UCSD-AML1 (cell line): ENCODE measurements around the gene RNF151.

Experiments used
- DNase-seq: peaks from one replicate; lab custom pipeline; 2025; ENCODE audit not compliant: unreplicated experiment; lab: John Stamatoyannopoulos, UW

Gene RNF151

DNA sequence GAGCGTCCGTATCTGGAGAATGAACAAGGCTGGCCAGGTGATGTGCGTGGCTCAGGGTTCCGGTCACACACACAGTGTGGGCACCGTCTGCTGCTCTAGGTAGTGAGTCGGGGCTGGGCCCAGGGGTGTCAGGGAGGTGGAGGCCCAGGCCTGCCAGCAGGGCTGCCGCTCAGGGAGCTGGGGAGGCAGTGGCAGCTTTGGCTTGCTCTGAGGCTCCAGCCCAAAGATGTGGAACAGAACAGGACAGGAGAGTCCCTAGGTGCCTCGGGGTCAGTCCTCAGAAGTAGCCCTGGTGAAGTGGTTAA lies 9.5 kb downstream of the RNF151 start:
- DNase-seq: no peak

DNA sequence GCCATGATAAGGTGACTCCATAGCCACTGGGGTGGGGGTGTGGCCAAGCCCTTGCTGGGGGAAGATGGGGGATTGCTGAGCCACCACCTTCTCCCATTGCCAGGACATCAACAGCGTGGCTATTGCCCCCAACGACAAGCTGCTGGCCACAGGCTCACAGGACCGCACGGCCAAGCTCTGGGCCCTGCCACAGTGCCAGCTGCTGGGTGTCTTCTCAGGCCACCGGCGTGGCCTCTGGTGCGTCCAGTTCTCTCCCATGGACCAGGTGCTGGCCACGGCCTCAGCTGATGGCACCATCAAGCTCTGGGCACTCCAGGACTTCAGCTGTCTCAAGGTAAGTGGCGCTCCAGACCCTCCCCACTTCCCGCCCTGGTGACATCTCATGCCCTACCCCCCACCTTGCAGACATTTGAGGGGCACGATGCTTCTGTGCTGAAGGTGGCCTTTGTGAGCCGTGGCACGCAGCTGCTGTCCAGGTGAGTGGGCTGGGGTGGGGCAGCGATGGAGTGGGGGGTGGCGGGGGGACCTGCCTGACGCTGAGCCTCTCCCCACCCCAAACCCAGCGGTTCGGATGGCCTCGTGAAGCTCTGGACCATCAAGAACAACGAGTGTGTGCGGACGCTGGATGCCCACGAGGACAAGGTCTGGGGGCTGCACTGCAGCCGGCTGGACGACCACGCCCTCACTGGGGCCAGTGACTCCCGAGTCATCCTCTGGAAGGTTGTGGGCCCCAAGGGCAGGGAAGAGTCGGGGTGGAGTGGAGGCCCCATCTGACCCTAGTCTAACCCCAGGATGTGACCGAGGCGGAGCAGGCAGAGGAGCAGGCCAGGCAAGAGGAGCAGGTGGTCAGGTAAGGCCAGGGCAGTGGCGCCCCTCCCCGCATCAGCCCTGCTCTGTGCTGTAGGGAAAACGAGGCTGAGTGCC lies 10.6 kb downstream of the RNF151 start:
- no peak for DNase-seq

DNA sequence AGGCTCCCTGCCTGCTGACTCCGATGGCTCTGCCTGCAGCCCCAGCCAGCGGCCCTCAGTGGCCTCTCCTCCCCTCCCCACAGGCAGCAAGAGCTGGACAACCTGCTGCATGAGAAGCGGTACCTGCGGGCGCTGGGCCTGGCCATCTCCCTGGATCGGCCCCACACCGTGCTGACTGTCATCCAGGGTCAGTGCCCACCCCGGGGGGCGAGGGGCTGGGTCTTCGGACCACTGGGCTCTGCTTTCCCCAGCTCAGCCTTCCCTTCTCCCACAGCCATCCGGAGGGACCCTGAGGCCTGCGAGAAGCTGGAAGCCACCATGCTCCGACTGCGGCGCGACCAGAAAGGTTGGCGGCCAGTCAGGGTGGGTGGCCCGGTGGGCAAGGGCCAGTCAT lies 11.2 kb downstream of the RNF151 start:
- DNase-seq: no peak

DNA sequence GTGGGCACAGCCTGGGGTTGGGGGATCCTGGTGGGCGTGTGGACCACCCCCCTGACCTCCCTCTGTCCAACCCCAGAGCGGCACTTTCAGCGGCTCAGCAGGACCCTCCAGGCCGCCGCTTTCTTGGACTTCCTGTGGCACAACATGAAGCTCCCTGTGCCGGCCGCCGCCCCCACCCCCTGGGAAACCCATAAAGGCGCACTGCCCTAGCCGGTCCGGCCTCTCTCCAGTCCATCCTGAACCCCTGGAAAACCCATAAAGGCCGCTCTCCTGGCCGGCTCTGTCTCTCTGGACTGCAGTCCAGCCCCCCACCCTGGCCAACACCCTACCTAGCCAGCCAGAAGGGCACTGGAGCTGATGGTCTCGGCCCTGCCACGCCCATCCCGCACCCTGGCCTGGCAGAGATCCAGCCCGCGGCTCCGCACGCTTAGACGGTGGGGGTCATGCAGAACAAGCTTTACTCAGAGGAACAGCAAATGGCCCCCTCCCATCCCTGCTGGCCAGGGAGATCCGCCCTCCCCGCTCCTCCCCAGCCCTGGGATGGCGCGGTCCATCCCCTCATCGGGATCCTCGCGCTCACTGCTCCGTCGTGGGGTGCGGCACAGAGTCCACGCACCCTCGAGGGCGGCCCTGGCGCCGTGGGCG lies 11.9 kb downstream of the RNF151 start:
- DNase-seq: no peak

DNA sequence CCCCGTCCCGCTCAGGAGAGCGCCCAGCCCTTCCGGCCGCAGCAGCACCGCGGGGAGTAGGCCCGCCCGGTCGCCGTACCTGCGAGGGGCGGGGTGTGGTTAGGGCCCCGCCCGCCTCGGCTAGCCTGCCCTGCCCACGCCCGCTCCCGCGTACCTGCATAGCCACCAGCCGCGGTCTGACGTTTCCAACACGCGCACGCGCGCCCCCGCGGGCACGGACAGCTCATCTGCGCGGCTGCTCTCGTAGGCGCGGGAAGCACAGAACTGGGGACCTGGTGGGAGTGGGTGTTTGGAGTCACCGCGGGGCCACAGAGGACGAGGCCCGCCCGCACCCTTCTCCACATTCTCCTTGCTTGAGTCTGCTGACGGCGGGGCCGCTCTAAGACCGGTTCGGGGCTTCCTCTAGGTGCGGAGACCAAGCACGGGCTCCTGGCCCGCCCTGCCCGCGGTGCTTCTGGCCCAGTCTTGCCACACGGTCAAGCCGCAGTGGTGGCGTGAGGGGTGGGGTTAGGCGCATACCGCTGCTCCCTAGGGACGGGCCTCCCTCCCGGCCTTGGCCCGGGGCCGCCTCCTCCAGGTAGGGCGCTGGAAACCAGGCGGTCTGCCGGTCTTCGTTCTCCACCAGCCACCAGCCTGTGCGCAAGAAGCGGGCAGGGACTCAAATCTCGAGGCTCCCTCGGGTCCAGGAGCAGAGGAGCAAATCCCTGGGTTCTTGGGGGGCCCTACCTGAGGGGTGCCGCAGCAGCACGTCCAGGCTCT lies 12.8 kb downstream of the RNF151 start:
- DNase-seq: no peak

DNA sequence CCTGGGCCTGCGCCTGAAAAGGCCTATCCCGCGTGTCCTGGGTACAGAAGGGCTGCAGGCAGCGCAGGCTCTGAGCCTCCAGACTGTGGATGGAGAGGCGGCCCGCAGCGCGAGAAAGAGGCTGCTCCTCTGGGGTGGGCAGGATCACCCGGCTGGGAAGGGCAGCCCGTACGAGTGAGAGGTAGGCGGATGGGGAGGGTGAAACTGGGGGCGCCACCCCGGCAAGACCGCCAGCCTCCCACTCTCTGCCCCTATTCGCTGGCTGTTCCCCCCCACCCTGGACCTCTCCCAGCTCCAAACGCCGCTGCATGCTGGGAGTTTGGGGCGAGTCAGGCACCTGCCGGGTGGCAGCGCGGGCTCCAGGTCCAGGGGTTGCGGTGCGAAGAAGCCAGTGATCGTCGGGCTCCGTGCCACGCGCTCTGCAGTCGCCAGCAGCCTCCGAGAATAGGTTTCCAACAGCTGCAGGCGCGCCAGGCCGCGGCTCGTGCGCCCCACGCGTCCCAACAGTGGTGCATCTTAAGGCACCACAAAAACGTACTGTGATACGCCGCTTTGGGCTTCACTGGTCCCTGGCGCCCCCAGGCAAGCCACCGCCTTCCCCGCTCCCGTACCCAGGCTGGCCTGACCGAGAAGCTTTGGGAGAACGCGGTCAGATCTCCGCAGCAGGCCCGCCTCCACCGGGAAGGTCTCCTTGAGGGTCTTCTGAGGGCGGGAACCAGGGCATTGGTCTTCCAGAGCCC lies 13.5 kb downstream of the RNF151 start:
- DNase-seq: no peak

DNA sequence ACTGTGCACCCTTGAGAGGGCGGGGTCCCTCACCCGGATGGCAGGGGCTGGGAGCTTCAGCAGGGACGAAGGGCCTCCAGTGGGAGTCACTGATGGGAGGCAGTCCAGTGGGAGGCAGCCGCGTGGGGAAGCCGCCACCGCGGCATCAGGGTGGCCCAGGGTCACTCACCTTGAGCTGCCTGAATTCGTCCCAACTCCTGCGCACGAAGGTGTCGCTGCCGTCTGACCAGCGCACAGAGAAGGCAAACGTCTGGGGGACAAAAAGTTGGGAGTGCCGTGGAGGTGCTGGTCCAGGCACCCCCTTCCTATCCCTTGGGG lies 14.1 kb downstream of the RNF151 start:
- no peak for DNase-seq

DNA sequence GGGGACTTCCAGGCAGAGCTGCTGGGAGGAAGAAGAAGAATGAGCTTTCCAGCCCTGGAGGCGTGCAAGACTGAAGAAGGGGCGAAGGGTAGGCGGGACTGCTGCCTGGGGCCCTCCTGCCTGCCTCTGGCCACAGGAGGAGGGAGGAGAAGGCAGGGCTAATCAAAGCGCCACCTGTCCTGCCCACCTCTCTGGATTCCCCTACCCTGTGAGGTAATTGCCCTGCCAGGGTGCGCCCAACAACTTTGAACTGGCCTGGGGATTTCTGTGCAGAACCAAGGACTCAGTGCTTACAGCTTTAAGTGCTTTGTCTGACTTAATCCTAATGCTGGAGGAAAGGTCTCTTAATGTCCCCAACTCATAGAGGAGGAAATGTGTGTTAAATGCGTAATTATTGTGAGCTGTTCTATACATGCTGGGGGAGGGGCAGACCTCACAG lies 14.8 kb downstream of the RNF151 start, which contains the start of gene NOXO1:
Gene NOXO1 (minus strand): TSS at position 72 of the 439 bp plus-strand sequence. CDS start 290 bp downstream, outside the sequence.
- no peak for DNase-seq

DNA sequence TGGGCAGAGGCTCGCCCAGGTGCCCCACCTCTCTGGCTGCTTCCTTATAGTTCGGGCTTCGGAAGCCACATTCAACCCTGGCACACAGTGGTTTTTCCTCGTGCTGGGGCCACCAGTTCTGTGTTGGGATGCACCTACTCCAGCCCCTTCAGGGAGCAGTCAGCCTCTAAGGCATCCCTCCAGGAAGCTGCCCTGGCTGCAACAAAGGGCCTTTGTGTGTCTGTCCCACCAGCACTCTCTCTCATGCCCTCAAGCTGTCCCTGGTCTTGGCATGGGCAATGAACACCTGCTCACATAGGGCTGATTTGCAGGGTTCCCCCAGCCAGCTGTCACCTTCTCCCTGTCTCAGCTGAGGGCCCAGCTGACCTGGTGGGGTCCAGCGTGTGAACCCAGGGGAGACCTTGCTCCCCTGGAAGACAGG lies 15.4 kb downstream of the RNF151 start:
- DNase-seq: no peak

DNA sequence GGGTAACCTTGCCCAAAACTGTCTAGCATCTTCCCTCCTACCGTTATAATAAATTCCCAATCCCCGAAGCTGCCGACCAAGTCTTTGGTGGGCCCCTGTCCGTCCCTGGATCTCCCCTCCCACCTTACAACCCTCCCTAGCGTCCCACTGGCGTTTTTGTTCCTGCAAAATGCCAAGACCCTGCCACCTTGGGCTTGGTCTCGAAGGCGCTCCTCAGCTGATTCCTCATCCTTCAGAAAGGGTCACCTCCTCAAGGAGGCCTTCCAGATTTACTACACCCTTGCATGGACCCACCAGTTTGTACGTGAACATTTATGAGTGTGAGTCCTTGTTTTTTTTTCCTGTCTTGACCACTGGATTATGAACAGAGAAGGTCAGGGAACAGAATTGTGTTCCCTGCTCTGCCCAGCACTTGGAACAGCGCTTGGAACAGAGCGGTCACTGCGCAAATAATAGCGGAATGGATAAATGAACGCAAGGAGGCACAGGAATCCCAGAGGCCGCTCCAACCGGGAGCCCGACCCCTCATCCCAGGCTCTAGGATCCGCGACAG lies 16.4 kb downstream of the RNF151 start:
- no peak for DNase-seq

DNA sequence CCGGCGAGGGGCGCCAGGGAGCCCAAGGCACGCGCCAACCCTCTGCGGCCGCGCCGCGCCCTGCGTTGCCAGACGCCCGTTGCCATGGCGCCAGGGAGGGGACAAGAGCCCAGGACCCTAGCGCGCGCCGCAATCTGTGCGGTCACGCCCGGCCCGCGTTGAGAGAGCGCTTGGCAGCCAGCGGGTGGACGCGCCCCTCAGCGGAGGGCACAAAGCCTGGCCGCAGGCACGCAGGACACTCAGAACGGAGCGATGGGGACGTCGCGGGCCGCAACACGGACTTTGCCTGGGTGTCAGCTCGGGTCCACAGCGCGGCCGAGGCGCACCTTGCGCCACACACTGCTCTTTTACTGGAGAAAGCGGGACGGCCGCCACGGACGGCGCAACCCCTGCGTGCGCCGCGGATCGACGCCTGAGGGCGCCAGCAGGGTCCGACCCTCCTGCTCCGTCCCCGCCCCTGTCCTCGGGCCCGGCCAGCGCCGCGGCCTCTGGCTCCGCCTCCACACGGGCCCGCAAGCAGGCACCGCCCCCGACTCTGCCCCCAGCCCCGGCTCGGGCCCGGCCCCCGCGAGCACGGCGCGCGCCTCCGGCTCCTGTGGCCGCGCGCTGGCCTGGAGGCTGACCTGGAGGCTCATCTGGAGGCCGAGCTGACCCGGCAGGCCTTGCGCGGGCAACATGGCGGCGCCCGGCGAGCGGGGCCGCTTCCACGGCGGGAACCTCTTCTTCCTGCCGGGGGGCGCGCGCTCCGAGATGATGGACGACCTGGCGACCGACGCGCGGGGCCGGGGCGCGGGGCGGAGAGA lies 17.1 kb downstream of the RNF151 start, which contains the start of gene GFER:
Gene GFER (plus strand): TSS at position 650 of the 803 bp plus-strand sequence. CDS start 26 bp downstream, at position 676.
- peak; percentile 95 for DNase-seq

DNA sequence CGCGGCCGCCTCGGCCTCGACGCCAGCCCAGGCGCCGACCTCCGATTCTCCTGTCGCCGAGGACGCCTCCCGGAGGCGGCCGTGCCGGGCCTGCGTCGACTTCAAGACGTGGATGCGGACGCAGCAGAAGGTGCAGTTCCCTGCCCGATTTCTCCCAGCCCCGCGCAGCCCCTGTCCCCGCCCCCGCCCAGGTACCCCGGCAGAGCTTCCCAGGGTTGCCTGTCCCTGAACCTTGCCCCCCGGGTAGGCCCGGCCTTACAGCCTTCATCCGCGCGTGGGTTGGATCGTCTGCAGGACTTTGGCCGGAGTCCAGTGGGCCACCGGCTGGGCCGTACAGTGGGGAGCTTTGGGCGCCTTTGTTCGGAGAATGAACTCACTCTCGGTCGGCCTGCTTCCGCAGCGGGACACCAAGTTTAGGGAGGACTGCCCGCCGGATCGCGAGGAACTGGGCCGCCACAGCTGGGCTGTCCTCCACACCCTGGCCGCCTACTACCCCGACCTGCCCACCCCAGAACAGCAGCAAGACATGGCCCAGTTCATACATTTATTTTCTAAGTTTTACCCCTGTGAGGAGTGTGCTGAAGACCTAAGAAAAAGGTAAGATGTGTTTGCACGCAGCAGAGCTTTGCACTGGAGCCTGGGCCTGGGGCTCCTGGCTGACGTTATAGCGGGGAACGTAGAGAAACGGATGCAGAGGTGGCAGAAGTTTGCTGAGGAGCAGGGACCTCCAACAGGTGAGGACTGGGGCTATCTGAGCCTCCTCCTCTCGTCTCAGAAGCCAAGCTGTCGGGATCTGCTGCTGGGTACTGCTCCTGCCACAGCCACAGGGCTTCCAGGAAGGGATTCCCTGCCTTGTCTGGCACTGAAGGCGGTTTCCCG lies 17.9 kb downstream of the RNF151 start:
- DNase-seq: no peak

DNA sequence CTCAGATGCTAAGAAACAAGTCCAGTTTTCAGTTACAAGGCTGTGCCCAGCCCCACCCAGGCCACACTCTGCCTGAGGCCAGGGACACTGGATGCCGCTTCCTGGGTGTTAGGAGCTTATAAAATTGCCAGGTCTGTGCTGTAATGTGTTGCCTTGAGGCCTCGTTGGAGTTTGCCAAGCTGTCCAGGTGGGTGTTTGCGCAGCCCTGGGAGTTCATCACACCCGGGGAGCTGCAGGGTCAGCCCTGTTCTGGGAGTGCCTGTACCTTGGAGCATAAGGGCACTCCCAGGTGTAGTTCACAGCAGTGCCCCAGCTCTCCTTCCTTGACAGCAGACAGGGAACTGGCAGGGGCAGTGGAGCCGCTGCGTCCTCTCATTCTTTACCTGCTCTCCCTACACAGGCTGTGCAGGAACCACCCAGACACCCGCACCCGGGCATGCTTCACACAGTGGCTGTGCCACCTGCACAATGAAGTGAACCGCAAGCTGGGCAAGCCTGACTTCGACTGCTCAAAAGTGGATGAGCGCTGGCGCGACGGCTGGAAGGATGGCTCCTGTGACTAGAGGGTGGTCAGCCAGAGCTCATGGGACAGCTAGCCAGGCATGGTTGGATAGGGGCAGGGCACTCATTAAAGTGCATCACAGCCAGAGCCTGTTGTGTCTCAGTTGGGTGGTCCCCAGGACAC lies 19.0 kb downstream of the RNF151 start:
- no peak for DNase-seq

DNA sequence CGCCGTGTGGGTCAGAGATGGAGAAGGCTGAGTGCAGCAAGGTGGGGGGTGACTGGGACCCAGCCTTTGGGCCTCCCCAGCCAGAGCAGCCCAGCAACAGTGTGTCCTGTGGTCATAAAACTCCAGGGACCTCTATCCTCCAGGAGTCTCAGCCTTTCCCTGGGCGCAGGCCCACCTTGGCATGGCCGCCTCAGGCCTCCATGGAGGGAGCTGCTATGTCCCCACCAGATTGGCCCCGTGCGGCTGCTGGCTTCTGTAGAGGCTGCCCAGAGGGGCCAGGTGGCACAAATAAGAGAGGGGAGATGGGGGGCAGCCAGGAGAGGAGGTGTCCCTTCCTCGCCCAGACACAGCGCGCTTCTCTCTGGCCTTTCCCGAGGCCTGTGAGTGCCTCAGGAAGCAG lies 20.5 kb downstream of the RNF151 start:
- DNase-seq: no peak

DNA sequence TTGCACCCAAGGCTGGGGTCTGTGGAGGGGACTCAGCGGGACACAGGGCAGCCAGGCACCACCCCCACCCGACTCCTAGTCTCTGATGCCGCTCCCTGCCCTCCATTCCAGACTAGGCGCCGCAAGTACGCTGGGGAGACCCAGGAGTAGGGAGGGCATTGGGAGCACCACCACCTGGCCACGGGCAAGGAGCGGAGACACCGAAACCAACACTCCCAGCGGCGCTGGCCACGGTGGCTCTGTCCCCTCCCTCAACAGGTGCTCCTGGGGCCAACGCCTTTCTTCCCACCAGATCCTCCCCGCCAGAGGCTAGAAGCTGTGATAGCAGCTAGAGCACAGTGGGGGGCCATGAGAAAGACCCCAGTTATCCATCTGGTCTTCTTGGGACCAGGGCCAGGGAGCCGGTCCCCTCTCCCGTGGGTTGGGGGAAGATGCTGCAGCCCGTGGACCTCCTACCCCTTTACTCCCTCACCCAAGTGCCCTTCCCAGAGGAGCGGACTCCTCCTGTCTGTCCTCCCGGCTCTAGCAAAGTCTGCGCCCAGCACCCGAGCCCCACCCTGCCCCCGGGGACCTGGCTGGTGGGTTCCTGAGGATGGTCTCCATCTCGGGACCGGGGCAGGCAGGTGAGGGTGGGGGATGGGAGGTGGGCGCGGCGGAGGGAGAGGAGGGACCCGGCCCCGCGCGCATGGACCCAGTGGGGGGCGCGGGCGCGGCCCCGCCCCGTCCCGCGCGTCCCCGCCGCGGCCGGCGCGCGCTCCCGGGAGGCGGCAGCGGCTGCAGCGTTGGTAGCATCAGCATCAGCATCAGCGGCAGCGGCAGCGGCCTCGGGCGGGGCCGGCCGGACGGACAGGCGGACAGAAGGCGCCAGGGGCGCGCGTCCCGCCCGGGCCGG lies 22.8 kb downstream of the RNF151 start, which contains the start of gene SYNGR3:
Gene SYNGR3 (plus strand): TSS at position 762 of the 892 bp plus-strand sequence. CDS start 133 bp downstream, outside the sequence.
- DNase-seq: no peak

DNA sequence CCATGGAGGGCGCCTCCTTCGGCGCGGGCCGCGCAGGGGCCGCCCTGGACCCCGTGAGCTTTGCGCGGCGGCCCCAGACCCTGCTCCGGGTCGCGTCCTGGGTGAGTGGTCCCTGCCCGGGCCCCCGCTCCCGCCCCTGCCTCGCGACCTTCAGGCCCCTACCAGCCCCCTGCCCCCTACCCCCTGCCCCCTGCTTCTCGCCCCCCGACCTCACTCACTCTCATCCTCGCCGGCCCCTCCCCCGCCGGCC lies 23.4 kb downstream of the RNF151 start:
- DNase-seq: no peak

DNA sequence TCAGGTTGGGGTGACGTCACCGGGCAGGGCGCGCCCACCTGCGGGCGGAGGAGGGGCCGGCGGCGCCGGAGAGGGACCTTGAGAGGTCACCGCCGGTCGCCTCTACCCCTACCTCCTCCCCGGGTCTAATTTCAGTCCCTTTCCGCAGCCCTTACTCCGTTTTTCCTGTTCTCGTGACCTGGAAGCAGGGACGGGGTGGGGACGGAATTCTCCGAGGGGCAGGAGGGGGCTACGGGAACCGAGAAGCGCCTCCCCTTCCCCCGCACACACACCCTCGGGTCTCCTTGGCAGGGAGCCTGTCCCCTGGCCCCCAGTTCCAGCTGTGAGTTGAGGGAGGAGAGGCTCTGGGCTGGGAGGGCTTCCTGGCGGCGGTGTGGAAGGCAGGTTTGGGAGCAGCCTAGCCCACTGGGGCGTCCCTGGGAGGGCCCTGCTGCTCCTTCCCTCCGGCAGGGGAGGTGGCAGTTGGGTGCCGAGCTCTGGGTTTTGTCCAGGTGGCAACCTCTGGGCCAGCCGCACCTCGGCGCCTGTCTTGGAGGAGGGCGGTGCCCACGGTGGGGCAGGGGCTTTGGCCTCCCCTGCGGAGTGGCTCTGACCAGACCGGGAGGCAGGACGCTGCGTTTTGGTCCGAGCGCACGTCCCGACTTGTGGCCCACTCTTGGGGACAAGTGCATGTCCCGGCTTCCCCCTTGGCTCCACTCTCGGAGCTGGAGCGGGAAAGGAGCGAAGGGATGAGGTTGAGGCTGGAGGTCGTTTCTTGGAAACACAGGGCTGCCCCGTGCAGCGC lies 23.9 kb downstream of the RNF151 start:
- DNase-seq: no peak
